MM.1S (cell line): Measurements from ENCODE around the gene SHISAL2A.
"Not testable (repeated sequence)": the region's sequence is repeated elsewhere in the genome, so short reads cannot be mapped to it uniquely, and the experiment has no call there.

Experiments
- CTCF ChIP-seq: fragments of 300-600 bp; sonication (generic); IDR thresholded peaks from 2 replicates; pipeline ENCODE4 v1.5.1; 2016; ENCODE audit warnings: antibody characterized with exemption, low read length, mixed read lengths
- EZH2 ChIP-seq: fragments of 300-600 bp; sonication (generic); optimal IDR thresholded peaks from 2 replicates; pipeline ENCODE3; 2017; ENCODE audit warnings: low read depth, mild to moderate bottlenecking, antibody characterized with exemption, low read length, mixed read lengths
- EZH2phosphoT487 ChIP-seq: fragments of 300-600 bp; sonication (generic); IDR thresholded peaks from 2 replicates; pipeline ENCODE4 v1.6.1; 2018; ENCODE audit warnings: antibody characterized with exemption, low read length

- not testable (repeated sequence) for TF ChIP-seq EZH2, CTCF, EZH2phosphoT487
These were observed 60.4 kb downstream of the SHISAL2A start for GRCh38 chr1:52693351-52693750.
